ENCODE results near the gene IRGQ.

DNA sequence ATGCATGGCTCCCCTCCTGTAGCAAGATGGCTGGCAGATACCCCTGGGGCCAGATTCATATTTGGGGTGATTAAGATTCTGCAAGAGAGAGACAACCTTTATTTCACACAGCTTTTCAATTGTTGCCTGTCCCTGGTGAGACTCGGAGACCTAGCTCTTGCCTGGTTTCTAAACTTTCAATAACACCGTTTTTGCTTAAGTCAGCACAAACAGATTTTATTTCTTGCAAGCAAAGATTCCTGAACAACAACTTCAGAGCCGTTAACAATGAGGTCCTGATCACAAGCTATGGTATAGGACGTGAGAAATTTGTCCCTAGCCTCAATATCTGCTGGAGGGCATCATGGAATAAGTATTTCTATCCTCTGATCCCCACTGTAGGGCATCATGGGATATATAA lies 46.6 kb upstream of the IRGQ start:
- TF ChIP-seq CTCF (IDR thresholded peaks at IDR 0.05), result no peak
- TF ChIP-seq POLR2A (IDR thresholded peaks at IDR 0.05), result no peak
